Activated CD4-positive, alpha-beta T cell treated with anti-CD3 and anti-CD28 coated beads for 36 hours (primary cell): ENCODE data around the gene MAGEB17. TPM values are rescaled to one million over a fixed set of nuclear protein-coding genes. Genes with fewer than 3 reads are reported as not detected.
"Not testable (repeated sequence)": the region's sequence is repeated elsewhere in the genome, so short reads cannot be mapped to it uniquely, and the experiment has no call there.

Experiments used
- ATAC-seq: fragments of 200-7000 bp; cut with Tn5 transposase; one replicate; pipeline ENCODE4 v1.10.0; 2021; ENCODE audit warnings: mild to moderate bottlenecking, moderate library complexity
- CTCF ChIA-PET: fragments of 350-600 bp; sonication (Branson Sonifier 250); formaldehyde crosslinking; loops from one replicate; lab custom pipeline; 2021; ENCODE audit warnings: antibody characterized with exemption; lab: Charles Lee
- POLR2A ChIA-PET: fragments of 350-600 bp; sonication (Branson Sonifier 250); formaldehyde crosslinking; loops from one replicate; lab custom pipeline; 2021; ENCODE audit warnings: antibody characterized with exemption, inconsistent platforms; lab: Charles Lee
- DNase-seq: peaks from one replicate; pipeline ENCODE4 v3.0.0-alpha.2; 2020
- H3K27ac Mint-ChIP-seq: one replicate; pipeline ENCODE4 v1.8.0; 2021; ENCODE audit warnings: mixed read lengths
- H3K27me3 Mint-ChIP-seq: one replicate; pipeline ENCODE4 v1.8.0; 2021; ENCODE audit warnings: mixed read lengths
- H3K36me3 Mint-ChIP-seq: one replicate; pipeline ENCODE4 v1.8.0; 2021; ENCODE audit warnings: low read depth, mixed read lengths
- H3K4me1 Mint-ChIP-seq: one replicate; pipeline ENCODE4 v1.8.0; 2021; ENCODE audit warnings: mixed read lengths
- H3K4me3 Mint-ChIP-seq: one replicate; pipeline ENCODE4 v1.8.0; 2021; ENCODE audit warnings: mild to moderate bottlenecking, moderate library complexity, mixed read lengths
- H3K9me3 Mint-ChIP-seq: one replicate; pipeline ENCODE4 v1.8.0; 2021; ENCODE audit warnings: low read depth, mixed read lengths
- intact Hi-C, 2 experiments: fragments of 100-400 bp; cut with DNase I in 1 of 2; cut with micrococcal nuclease in 1 of 2; formaldehyde crosslinking; loops; one replicate each; pipeline versions ENCODE4 v1.14.2 to v1.15.1; 2022 to 2024; cut with DNase I, micrococcal nuclease
- total RNA-seq, 2 experiments: library from RNA; stranded (reverse); gene quantifications; one replicate each; pipeline ENCODE4 v1.2.3, GENCODE V29; 2021

MAGEB17 gene
- total RNA-seq, 2 experiments from 2014 or later, result not detected

DNA sequence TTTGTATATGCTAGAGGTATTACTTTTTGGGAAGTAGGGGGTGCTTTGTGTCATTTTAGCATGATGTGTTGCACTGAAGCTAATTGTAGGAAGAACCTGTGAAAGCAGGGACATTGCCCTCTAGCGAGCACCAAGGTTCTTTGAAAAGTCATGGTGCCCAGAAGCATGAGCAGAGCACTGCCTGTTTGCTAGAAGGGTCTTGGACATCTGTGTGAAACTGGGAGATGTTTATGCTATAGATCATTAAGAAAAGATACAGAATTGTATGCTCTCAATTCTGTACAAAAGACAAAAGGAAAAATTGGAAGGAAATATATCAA is 29.2 kb upstream of the MAGEB17 start:
- ATAC-seq, result no peak
- peaks cover 3% of the 10 kb centered on the region for H3K4me1 Mint-ChIP-seq
- no peaks in the 10 kb centered on the region for H3K36me3 Mint-ChIP-seq
- no peak overlapping the region for H3K4me3 Mint-ChIP-seq
- peaks cover 7% of the 10 kb centered on the region for H3K27me3 Mint-ChIP-seq
- DNase-seq, result no peak
- no peak overlapping the region for H3K27ac Mint-ChIP-seq
- ChIA-PET POLR2A (no interaction called here), CTCF (interaction anchor here (1.1 to 2.8 kb wide), 2 partner anchors 15 to 314 kb away, joined by 3 to 10 read pairs; partner anchors contain the start of gene GRPR)
- intact Hi-C loops, result loop anchor here in 1 of 2 experiments (10.0 kb wide), 1 partner anchor 373 kb away; no protein-coding TSS in a partner anchor
- H3K9me3 Mint-ChIP-seq, result no peaks in the 10 kb centered on the region

DNA sequence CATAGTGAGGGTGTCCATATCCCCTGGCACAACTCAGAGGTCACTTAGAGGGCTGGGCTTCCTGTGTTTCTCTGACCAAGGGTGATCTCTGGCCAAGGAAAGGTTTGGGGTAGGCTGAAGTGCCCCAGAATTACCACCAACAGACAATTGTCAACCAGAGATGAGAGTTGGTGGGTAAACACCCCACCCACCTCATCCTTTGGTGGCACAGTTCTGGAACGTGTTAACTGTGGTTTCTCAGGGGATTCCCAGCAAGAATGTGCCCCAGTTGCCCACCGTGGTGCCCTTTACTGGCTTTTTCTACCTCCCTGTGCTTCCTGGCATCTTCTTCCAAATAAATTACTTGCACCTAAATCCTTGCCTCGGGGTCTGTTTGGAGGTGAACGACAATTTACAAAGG is 26.8 kb upstream of the MAGEB17 start:
- ATAC-seq (no peak), DNase-seq (peak; percentile 3)
- ChIA-PET CTCF (no interaction called here), POLR2A (no interaction called here)
- Mint-ChIP-seq H3K36me3 (no peaks in the 10 kb centered on the region), H3K9me3 (no peaks in the 10 kb centered on the region), H3K27ac (no peak overlapping the region), H3K4me3 (no peak overlapping the region), H3K27me3 (peaks cover 21% of the 10 kb centered on the region), H3K4me1 (peaks cover 3% of the 10 kb centered on the region)
- intact Hi-C loops, result no loop called here

DNA sequence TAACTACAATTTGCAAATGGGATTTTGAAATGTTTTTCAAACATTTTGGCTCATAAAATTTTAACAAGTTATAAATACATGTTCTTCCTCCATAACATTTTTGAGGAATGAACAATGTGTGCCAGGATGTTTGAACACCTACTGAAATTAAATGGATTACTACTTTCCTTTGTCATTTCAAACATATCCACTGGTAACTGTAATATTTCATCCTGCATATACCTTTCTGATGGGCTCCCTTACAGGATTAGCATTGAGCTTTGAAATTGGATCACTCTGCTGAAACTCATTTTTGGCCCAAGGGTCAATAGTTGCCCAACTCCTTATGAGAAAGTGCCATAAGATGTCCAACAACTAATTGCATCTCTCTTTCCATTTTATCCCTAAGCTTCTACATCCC is 26.3 kb upstream of the MAGEB17 start:
- CTCF ChIA-PET, result no interaction called here
- H3K4me1 Mint-ChIP-seq, result peaks cover 3% of the 10 kb centered on the region

DNA sequence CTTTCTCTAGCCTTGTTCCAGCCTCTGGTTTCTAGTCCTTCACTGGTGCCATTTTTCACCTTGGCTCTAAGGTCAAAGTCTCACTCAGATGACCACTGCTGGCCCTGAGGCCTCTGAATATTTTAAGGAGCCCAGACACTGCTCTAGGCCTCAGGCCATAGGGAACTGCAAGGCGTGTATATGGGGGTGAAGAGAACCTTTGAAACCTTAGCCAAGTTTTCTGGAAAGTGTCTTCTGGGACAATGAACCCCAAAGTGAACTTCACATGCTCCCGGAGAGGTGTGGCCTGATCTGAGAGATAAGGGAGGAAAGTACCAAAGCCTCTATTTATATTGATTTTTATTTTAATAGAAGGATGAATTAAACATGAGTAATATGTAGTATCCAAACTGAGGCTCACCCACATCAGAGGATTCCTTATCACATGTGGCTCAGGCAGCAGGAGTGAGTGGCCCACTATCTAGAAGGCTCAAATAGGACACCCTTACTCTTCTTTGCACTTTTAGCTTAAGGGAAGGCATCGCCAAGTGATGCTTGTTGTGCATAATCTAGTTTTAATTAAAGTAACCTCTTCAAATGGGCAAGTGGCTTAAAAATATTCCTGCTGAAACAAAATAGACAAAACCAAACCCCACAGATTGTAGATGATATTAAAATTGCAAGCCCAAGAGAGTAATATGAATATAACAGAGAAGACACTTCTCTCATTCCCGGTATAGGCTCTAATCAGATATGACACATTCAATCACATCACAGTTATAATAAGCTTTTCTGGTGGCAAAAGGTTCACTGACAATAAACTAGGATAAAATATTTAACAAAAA is 25.6 kb upstream of the MAGEB17 start:
- Mint-ChIP-seq H3K27ac (no peak overlapping the region), H3K9me3 (no peaks in the 10 kb centered on the region), H3K36me3 (no peaks in the 10 kb centered on the region), H3K4me1 (peaks cover 3% of the 10 kb centered on the region), H3K4me3 (no peak overlapping the region), H3K27me3 (peaks cover 21% of the 10 kb centered on the region)
- intact Hi-C loops, result no loop called here
- DNase-seq (no peak), ATAC-seq (no peak)
- POLR2A ChIA-PET, result no interaction called here
- CTCF ChIA-PET, result interaction anchor here (0.5 kb wide), 1 partner anchor 257 kb away, joined by 3 read pairs; no protein-coding TSS in a partner anchor

More for the DNA sequence above, 26.3 kb upstream of the MAGEB17 start:
- H3K27ac Mint-ChIP-seq, result no peak overlapping the region
- intact Hi-C loops, result no loop called here
- no peaks in the 10 kb centered on the region for H3K9me3 Mint-ChIP-seq
- H3K36me3 Mint-ChIP-seq, result no peaks in the 10 kb centered on the region
- DNase-seq (no peak), ATAC-seq (no peak)
- peaks cover 21% of the 10 kb centered on the region for H3K27me3 Mint-ChIP-seq
- POLR2A ChIA-PET, result no interaction called here
- no peak overlapping the region for H3K4me3 Mint-ChIP-seq

DNA sequence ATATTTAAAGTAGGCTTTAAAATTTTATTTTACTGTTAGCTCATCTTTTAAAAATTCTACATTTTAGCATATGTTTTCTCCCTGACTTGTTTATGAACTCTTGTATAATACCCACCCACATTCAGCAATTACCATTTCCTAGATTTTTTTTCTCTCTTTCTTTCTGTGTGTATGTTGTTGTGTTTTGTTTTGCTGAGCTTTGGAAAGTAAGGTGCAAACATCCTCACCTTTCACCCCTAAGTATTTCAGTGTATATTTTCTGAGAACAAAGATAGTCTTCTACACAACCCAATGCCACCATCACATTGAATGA is 25.1 kb upstream of the MAGEB17 start:
- H3K36me3 Mint-ChIP-seq, result no peaks in the 10 kb centered on the region
- intact Hi-C loops, result no loop called here
- H3K4me3 Mint-ChIP-seq, result no peak overlapping the region
- H3K27ac Mint-ChIP-seq, result no peak overlapping the region
- no peaks in the 10 kb centered on the region for H3K9me3 Mint-ChIP-seq
- ChIA-PET POLR2A (no interaction called here), CTCF (no interaction called here)
- ATAC-seq, result no peak
- peaks cover 3% of the 10 kb centered on the region for H3K4me1 Mint-ChIP-seq
- DNase-seq, result no peak
- H3K27me3 Mint-ChIP-seq, result peaks cover 21% of the 10 kb centered on the region

DNA sequence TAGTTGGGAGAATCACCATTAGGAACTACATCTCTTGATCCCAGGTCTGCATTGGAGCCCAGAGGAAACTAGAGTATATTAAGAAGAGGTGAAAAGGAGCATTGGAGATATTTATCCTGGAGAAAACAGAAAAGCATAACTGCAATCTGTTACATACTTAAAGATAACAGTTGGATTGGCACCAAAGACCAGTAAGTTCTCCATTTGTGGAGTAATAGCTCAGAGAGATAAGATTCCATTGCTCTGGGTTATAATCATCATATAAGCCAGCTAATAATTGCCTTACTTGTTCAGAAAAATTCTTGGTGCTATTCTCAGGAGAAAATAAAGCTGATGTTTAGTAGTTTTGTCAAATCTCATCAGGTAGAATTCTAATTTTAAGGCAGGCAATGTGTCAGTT is 23.3 kb upstream of the MAGEB17 start:
- Mint-ChIP-seq H3K4me1 (peaks cover 3% of the 10 kb centered on the region), H3K36me3 (no peaks in the 10 kb centered on the region), H3K27me3 (peaks cover 19% of the 10 kb centered on the region), H3K9me3 (no peaks in the 10 kb centered on the region), H3K4me3 (no peak overlapping the region), H3K27ac (no peak overlapping the region)
- ATAC-seq, result no peak
- POLR2A ChIA-PET, result no interaction called here
- DNase-seq, result no peak
- CTCF ChIA-PET, result no interaction called here
- intact Hi-C loops, result no loop called here

DNA sequence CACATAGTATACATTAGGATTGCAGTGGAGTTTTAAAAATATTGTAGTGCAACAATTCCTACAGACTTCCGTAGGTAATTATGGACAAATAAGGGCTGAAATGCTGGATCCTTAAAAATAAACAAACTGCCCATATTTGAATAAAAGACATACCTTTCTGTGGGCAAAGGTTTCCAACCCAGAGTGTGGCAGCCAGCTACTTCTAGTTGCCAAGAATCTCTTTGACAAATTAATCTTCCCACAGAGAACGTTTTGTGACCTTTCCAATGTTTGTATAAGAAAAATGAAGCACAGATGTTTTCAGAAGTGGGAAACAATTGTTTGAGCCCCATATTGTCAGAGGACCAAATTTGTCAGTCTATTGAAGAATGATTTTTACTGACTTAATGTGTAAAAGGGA is 22.9 kb upstream of the MAGEB17 start:
- ChIA-PET POLR2A (no interaction called here), CTCF (no interaction called here)
- Mint-ChIP-seq H3K27ac (no peak overlapping the region), H3K9me3 (no peaks in the 10 kb centered on the region), H3K4me3 (no peak overlapping the region), H3K27me3 (peaks cover 19% of the 10 kb centered on the region), H3K36me3 (no peaks in the 10 kb centered on the region), H3K4me1 (peaks cover 3% of the 10 kb centered on the region)
- DNase-seq (no peak), ATAC-seq (no peak)
- intact Hi-C loops, result no loop called here

DNA sequence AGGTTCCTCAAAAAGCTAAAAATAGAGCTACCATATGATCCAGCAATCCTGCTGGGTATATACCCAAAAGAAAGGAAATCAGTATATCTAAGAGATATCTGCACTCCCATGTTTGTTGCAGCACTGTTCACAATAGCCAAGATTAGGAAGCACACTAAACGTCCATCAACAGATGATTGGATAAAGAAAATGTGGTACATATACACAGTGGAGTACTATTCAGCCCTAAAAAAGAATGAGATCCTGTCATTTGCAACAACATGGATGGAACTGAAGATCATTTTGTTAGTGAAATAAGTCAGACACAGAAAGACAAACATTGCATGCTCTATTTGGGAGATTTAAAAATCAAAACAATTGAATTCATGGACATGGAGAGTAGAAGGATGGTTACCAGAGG is 22.2 kb upstream of the MAGEB17 start:
- H3K27ac Mint-ChIP-seq, H3K36me3 Mint-ChIP-seq, ATAC-seq, intact Hi-C loops, DNase-seq, POLR2A ChIA-PET, H3K4me1 Mint-ChIP-seq, H3K9me3 Mint-ChIP-seq, CTCF ChIA-PET, H3K4me3 Mint-ChIP-seq: not testable (repeated sequence)
- H3K27me3 Mint-ChIP-seq, result peaks cover 19% of the 10 kb centered on the region

DNA sequence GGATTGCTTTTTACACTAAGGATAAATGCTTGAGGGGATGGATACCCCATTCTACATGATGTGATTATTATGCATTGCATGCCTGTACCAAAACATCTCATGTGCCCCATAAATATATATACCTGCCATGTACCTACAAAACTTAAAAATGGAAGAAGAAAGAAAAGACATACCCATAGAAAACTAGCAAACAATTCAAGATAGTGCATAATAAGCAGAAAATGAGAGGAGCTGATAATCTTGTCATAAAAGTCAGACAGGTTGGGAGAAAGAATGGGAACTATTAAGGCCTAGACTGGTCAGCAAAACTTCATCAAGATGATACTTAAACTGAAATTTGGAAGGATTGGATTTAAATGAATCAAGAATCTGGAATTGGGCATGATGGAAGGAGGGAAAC is 21.6 kb upstream of the MAGEB17 start:
- intact Hi-C loops, result no loop called here
- Mint-ChIP-seq H3K4me3 (no peak overlapping the region), H3K27me3 (peaks cover 19% of the 10 kb centered on the region), H3K4me1 (peaks cover 2% of the 10 kb centered on the region), H3K9me3 (no peaks in the 10 kb centered on the region), H3K27ac (no peak overlapping the region), H3K36me3 (no peaks in the 10 kb centered on the region)
- DNase-seq (no peak), ATAC-seq (no peak)
- CTCF ChIA-PET, result no interaction called here
- POLR2A ChIA-PET, result no interaction called here

DNA sequence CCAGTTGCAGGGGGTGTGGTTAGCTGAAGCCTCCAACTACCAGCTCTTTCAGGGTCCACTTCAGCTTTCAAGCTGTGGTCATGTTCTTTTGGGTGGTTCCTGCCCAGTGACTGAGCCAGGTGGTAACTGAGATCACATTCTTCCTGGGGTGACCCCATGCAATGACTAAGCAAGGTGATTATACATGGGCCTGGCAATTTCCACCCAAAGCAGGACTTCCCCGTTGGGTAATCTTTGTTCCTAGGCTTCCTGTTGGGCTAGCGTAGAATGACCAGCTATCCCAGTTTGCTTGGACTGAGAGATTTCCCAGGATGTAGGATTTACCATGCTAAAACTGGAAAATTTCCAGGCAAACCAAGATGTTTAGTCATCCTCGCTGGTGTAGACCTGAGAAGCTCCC is 18.4 kb upstream of the MAGEB17 start:
- CTCF ChIA-PET, result no interaction called here
- no peak for ATAC-seq
- H3K36me3 Mint-ChIP-seq, result no peaks in the 10 kb centered on the region

DNA sequence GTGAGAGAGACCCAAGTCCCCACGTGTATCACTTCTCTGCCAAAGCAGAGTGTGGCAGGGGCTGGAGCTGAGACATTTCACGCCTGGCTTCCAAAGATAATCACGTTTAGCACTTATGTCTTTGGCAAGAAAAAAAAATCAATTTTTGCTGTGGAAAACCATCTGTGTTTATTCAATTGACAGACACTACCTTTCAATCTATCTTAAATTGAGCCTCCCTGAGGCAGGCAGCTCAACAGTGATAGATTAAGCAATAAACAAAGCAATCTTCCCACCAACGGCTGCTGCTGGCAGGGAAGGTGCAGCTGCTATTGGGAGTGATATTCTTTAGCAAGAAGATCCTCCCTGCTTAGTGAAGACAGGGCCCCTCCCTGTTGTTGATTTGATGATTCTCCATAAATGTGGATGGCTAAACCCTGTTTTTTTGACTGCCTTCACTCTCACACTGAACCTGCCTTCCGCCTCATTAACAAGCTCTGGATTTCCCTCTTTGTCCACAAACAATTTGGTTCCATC is 11.6 kb upstream of the MAGEB17 start:
- Mint-ChIP-seq H3K4me1 (no peaks in the 10 kb centered on the region), H3K36me3 (no peaks in the 10 kb centered on the region), H3K27ac (no peak overlapping the region), H3K27me3 (no peaks in the 10 kb centered on the region), H3K4me3 (no peak overlapping the region), H3K9me3 (no peaks in the 10 kb centered on the region)
- DNase-seq, result no peak
- intact Hi-C loops, result no loop called here
- ATAC-seq, result no peak
- ChIA-PET POLR2A (no interaction called here), CTCF (no interaction called here)

More for the DNA sequence above, 18.4 kb upstream of the MAGEB17 start:
- H3K27me3 Mint-ChIP-seq, result peaks cover 6% of the 10 kb centered on the region
- H3K27ac Mint-ChIP-seq, result no peak overlapping the region
- H3K4me1 Mint-ChIP-seq, result no peaks in the 10 kb centered on the region
- no peaks in the 10 kb centered on the region for H3K9me3 Mint-ChIP-seq
- no peak for DNase-seq
- intact Hi-C loops, result no loop called here
- H3K4me3 Mint-ChIP-seq, result no peak overlapping the region
- POLR2A ChIA-PET, result no interaction called here

DNA sequence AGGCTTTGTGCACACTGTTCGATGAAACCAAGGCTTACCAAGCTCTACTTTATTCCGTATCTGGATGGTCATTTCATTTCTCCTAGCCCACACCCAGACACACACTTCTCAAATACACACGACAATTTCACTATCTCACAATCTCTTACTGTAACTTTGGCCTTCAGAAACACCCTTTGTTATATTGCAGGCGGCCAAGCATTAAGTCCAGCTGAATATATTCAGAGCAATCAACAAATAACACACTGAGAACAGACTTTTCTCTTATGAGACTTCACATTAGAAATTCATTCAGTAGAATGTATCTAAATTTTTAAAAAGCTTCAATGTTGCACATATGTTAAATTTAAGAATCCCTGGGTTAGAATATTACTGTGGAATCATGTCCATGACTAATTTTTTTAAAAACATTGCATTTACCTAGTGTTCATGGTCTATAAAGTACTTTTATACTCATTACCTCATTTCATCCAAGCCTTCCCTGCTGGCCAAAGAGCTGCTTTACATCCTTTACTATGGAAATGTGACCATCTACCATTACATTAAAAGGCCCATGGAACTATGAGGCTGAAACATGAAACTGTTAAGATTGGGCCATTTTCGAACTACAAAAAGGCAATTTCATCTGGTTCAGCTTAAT is 10.5 kb upstream of the MAGEB17 start:
- intact Hi-C loops, result no loop called here
- H3K27me3 Mint-ChIP-seq, result no peaks in the 10 kb centered on the region
- DNase-seq, result no peak
- no peaks in the 10 kb centered on the region for H3K36me3 Mint-ChIP-seq
- ChIA-PET CTCF (interaction anchor here (0.6 kb wide), 1 partner anchor 129 kb away, joined by 3 read pairs; no protein-coding TSS in a partner anchor), POLR2A (no interaction called here)
- ATAC-seq, result no peak
- H3K4me1 Mint-ChIP-seq, result no peaks in the 10 kb centered on the region
- no peak overlapping the region for H3K4me3 Mint-ChIP-seq
- H3K9me3 Mint-ChIP-seq, result no peaks in the 10 kb centered on the region
- no peak overlapping the region for H3K27ac Mint-ChIP-seq
